Calu3 (cell line): ENCODE measurements around the gene COL8A1. TPM values are rescaled to one million over a fixed set of nuclear protein-coding genes. Genes with fewer than 3 reads are reported as not detected.

Source experiments
- BruUV-seq: library from RNA; stranded (reverse); fragments of 400-500 nt; replicated peaks from 2 replicates; lab custom pipeline; 2021; lab: Mats Ljungman, UMichigan
- CTCF ChIA-PET: fragments of 300-600 bp; sonication (Branson Sonifier 250); formaldehyde crosslinking; loops from one replicate; lab custom pipeline; 2022; ENCODE audit warnings: antibody characterized with exemption; lab: Charles Lee
- DNase-seq: peaks from one replicate; pipeline ENCODE4 v3.0.0; 2022
- H3K27ac Mint-ChIP-seq: one replicate; pipeline ENCODE4 v1.8.0; 2022; ENCODE audit warnings: mixed read lengths; ENCODE audit not compliant: unreplicated experiment
- H3K27me3 Mint-ChIP-seq: one replicate; pipeline ENCODE4 v1.8.0; 2022; ENCODE audit warnings: mixed read lengths; ENCODE audit not compliant: unreplicated experiment
- H3K36me3 Mint-ChIP-seq: one replicate; pipeline ENCODE4 v1.8.0; 2022; ENCODE audit warnings: mild to moderate bottlenecking, moderate library complexity, mixed read lengths; ENCODE audit not compliant: insufficient read depth, unreplicated experiment
- H3K4me1 Mint-ChIP-seq: one replicate; pipeline ENCODE4 v1.8.0; 2022; ENCODE audit warnings: mild to moderate bottlenecking, low read depth, mixed read lengths; ENCODE audit not compliant: unreplicated experiment
- H3K4me3 Mint-ChIP-seq: one replicate; pipeline ENCODE4 v1.8.0; 2022; ENCODE audit warnings: mild to moderate bottlenecking, low read depth, moderate library complexity, mixed read lengths; ENCODE audit not compliant: unreplicated experiment
- H3K9me3 Mint-ChIP-seq: one replicate; pipeline ENCODE4 v1.8.0; 2022; ENCODE audit warnings: low read depth, mixed read lengths; ENCODE audit not compliant: unreplicated experiment
- intact Hi-C: fragments of 100-400 bp; cut with micrococcal nuclease; formaldehyde crosslinking; loops from one replicate; pipeline ENCODE4 v1.10.0; 2022; ENCODE audit not compliant: unreplicated experiment
- total RNA-seq: library from RNA; stranded (reverse); gene quantifications from 2 replicates; pipeline ENCODE4 v1.2.3, GENCODE V29; 2022
- TF ChIP-seq, protein P1 (sequence below): fragments of 200-600 bp; IDR thresholded peaks from one replicate; pipeline ENCODE4 v1.8.0; 2022; ENCODE audit warnings: antibody characterized with exemption; ENCODE audit not compliant: unreplicated experiment

The COL8A1 gene
- total RNA-seq, 1 experiment from 2014 or later, result 0.71 TPM

DNA sequence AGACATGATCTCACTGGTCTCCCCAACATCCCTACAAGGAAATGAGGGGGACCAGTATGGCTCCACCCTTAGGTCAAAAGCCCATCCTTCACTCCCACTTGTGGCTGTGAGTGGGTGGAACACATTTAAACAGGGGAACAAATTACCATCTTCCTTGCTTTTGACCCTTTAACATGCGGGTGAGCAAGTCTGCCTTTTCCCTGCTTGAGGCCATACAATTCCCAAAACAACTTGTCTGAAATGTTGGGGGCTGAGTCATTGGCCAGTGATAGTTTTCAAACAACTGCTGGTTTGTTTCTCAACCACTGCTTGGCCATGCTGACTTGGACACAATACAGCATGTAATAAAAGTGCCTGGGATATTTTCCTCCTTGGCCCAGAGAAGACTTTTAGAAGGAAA lies 39.6 kb downstream of the COL8A1 start:
- CTCF ChIA-PET, result interaction anchor here (1.0 kb wide), 1 partner anchor 37 kb away, joined by 4 read pairs; no protein-coding TSS in a partner anchor
- H3K27ac Mint-ChIP-seq, result no peak overlapping the region
- H3K4me3 Mint-ChIP-seq, result no peak overlapping the region
- TF ChIP-seq, protein P1, sequence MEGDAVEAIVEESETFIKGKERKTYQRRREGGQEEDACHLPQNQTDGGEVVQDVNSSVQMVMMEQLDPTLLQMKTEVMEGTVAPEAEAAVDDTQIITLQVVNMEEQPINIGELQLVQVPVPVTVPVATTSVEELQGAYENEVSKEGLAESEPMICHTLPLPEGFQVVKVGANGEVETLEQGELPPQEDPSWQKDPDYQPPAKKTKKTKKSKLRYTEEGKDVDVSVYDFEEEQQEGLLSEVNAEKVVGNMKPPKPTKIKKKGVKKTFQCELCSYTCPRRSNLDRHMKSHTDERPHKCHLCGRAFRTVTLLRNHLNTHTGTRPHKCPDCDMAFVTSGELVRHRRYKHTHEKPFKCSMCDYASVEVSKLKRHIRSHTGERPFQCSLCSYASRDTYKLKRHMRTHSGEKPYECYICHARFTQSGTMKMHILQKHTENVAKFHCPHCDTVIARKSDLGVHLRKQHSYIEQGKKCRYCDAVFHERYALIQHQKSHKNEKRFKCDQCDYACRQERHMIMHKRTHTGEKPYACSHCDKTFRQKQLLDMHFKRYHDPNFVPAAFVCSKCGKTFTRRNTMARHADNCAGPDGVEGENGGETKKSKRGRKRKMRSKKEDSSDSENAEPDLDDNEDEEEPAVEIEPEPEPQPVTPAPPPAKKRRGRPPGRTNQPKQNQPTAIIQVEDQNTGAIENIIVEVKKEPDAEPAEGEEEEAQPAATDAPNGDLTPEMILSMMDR, result no peak
- no peaks in the 10 kb centered on the region for H3K36me3 Mint-ChIP-seq
- H3K4me1 Mint-ChIP-seq, result peaks cover 8% of the 10 kb centered on the region
- BruUV-seq, result no TSS peak
- intact Hi-C loops, result no loop called here
- H3K9me3 Mint-ChIP-seq, result no peaks in the 10 kb centered on the region
- H3K27me3 Mint-ChIP-seq, result no peaks in the 10 kb centered on the region
- DNase-seq, result no peak

DNA sequence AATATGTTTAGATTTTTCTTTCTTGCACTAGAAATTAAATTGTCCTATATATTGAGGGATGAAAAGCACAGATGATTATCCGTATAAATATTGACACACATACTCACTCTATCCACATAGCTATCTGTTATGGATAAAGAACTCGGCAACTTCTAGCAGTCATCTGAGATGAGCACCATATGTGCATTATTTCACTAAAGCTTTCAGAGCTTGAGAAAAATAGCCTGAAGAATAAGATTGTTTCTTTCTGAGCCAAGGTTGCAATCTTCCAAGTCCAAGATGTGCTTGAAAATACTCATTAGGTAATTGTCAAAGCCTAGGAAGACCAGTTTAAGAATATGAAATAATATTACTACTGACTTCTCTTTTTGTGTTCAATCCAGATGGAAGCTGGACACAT lies 40.5 kb downstream of the COL8A1 start:
- intact Hi-C loops, result no loop called here
- Mint-ChIP-seq H3K9me3 (no peaks in the 10 kb centered on the region), H3K36me3 (no peaks in the 10 kb centered on the region), H3K27ac (no peak overlapping the region), H3K4me3 (no peak overlapping the region), H3K4me1 (peaks cover 7% of the 10 kb centered on the region), H3K27me3 (no peaks in the 10 kb centered on the region)
- CTCF ChIA-PET, result interaction anchor here (0.5 to 1.1 kb wide), 2 partner anchors 15 to 23 kb away, joined by 3 read pairs; no protein-coding TSS in a partner anchor
- no TSS peak for BruUV-seq
- no peak for DNase-seq
- TF ChIP-seq, protein P1, result no peak

DNA sequence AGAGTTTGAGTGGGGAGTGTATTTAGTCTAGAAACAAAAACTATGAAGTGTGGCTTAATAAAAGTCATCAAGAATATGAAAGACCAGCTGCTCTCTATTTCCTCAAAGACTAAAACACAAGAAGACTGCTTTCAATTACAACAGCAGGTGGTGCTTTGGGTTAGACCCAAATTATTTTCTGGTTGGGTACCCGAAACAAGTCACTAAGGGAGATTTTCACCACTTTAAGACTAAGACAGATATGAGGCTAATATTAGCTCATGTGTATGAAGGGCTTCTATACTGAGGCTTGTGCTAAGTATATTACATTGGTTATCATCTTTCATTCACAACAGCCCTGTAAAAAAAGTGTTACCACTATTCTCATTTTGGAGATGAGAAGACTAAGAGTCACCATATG lies 43.1 kb downstream of the COL8A1 start:
- H3K27ac Mint-ChIP-seq, result no peak overlapping the region
- TF ChIP-seq, protein P1, result no peak
- BruUV-seq, result no TSS peak
- no peak for DNase-seq
- intact Hi-C loops, result loop anchor here (10.0 kb wide), 1 partner anchor 657 kb away; no protein-coding TSS in a partner anchor
- H3K4me3 Mint-ChIP-seq, result no peak overlapping the region
- H3K4me1 Mint-ChIP-seq, result no peaks in the 10 kb centered on the region
- no peaks in the 10 kb centered on the region for H3K9me3 Mint-ChIP-seq
- H3K27me3 Mint-ChIP-seq, result no peaks in the 10 kb centered on the region
- no peaks in the 10 kb centered on the region for H3K36me3 Mint-ChIP-seq
- CTCF ChIA-PET, result no interaction called here

DNA sequence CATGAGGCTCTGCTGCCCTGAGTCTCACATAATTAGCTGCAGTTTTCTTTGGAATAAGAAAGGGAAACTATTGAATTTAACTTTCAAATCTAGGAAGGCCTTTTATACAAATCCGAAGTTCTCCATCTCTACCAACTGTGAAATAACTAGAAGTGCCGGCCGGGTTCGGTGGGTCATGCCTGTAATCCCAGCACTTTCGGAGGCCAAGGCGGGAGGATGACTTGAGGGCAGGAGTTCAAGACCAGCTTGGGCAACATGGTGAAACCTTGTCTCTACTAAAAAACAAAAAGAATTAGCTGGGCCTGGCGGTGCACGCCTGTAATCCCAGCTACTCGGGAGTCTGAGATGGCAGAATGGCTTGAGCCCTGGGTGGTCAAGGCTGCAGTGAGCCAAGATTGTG lies 43.6 kb downstream of the COL8A1 start:
- TF ChIP-seq, protein P1, result no peak
- CTCF ChIA-PET, result no interaction called here
- Mint-ChIP-seq H3K36me3 (no peaks in the 10 kb centered on the region), H3K4me1 (no peaks in the 10 kb centered on the region), H3K4me3 (no peak overlapping the region), H3K27me3 (no peaks in the 10 kb centered on the region), H3K9me3 (no peaks in the 10 kb centered on the region), H3K27ac (no peak overlapping the region)
- DNase-seq, result no peak
- intact Hi-C loops, result loop anchor here (10.0 kb wide), 1 partner anchor 657 kb away; no protein-coding TSS in a partner anchor
- BruUV-seq, result no TSS peak
